ENCODE measurements around the gene TDP1. TPM values are rescaled to one million over a fixed set of nuclear protein-coding genes. Genes with fewer than 3 reads are reported as not detected.

Gene TDP1
- total RNA-seq, 1 experiment from 2014 or later = 42.9 TPM

DNA sequence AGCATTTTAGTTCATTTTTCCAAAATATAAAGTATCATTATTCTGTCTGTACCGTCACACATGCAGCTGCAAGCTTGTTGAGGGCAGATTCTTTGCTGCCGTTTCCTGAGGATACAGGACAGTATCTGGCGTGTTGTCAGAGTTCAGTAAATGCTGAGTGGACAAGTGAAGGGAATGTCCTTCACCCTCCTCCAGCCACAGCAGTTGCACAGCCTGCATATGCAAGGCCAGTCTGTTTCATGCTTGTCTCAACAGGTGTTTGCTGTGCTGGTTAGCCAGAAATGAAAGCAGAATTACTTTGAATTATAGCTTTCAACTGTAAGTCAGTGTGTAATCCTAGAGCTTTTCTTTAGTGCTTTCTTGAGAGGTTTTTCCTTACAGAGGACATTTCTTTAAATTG lies 36.5 kb downstream of the TDP1 start:
- Histone ChIP-seq H3K79me2 (ENCODE audit: low read length) (no peaks in the 10 kb centered on the region), H3K4me3 (ENCODE audit: low read length) (no peak overlapping the region), H3K9me3 (ENCODE audit: low read length) (no peaks in the 10 kb centered on the region), H3F3A (ENCODE audit: low read length, unreplicated experiment) (no peaks in the 10 kb centered on the region), H3K27ac (ENCODE audit: low read length) (no peak overlapping the region), H2AFZ (ENCODE audit: low read length) (no peak overlapping the region), H4K20me1 (ENCODE audit: low read length) (no peaks in the 10 kb centered on the region), H3K4me2 (ENCODE audit: low read length) (no peak overlapping the region), H3K9ac (ENCODE audit: low read length) (no peak overlapping the region), H3K27me3 (ENCODE audit: low read length) (no peaks in the 10 kb centered on the region), H3K4me1 (ENCODE audit: insufficient read depth, low read length) (no peaks in the 10 kb centered on the region), H3K9me2 (replicated peaks; ENCODE audit: low read length) (no peaks in the 10 kb centered on the region), H3K36me3 (ENCODE audit: low read depth, low read length) (peaks cover 70% of the 10 kb centered on the region)
- intact Hi-C loops (cut with micrococcal nuclease) = no loop called here
- ChIA-PET CTCF (no interaction called here), POLR2A (ENCODE audit: unreplicated experiment) (no interaction called here)
- BruUV-seq (replicated peaks) = no TSS peak
- TF ChIP-seq, protein P1, sequence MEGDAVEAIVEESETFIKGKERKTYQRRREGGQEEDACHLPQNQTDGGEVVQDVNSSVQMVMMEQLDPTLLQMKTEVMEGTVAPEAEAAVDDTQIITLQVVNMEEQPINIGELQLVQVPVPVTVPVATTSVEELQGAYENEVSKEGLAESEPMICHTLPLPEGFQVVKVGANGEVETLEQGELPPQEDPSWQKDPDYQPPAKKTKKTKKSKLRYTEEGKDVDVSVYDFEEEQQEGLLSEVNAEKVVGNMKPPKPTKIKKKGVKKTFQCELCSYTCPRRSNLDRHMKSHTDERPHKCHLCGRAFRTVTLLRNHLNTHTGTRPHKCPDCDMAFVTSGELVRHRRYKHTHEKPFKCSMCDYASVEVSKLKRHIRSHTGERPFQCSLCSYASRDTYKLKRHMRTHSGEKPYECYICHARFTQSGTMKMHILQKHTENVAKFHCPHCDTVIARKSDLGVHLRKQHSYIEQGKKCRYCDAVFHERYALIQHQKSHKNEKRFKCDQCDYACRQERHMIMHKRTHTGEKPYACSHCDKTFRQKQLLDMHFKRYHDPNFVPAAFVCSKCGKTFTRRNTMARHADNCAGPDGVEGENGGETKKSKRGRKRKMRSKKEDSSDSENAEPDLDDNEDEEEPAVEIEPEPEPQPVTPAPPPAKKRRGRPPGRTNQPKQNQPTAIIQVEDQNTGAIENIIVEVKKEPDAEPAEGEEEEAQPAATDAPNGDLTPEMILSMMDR (conservative IDR thresholded peaks at IDR 0.05; ENCODE audit: low read depth, low read length) = no peak
- TF ChIP-seq EZH2 (IDR thresholded peaks at IDR 0.05; ENCODE audit: low read length, unreplicated experiment) = no peak
- no peak for TF ChIP-seq EZH2phosphoT487 (IDR thresholded peaks at IDR 0.05; ENCODE audit: borderline replicate concordance, low read length)
- ATAC-seq (no peak), DNase-seq (no peak)

DNA sequence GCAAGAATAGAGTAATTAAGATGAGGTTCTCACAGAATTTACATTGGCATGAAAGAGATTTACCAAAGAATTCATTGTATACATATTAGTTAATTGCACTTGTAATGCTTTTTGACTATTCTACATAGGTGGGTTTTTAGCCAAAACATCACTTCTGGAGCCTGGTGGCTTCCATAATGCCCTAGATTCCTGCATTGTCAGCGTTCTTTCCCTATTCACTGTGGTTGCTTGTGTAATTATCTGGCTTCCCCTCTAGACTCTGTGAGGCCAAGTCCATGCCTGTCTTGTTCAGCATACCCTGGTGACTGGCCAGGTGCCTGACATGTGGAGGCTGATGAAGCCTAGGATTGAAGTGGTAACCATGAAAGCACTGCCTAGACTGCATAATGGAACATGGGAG lies 41.2 kb downstream of the TDP1 start:
- no peaks in the 10 kb centered on the region for H3K9me3 ChIP-seq (ENCODE audit: low read length)
- no peak overlapping the region for H3K4me3 ChIP-seq (ENCODE audit: low read length)
- no peaks in the 10 kb centered on the region for H3F3A ChIP-seq (ENCODE audit: low read length, unreplicated experiment)
- ATAC-seq (no peak), DNase-seq (no peak)
- ChIA-PET CTCF (no interaction called here), POLR2A (ENCODE audit: unreplicated experiment) (no interaction called here)
- no peak overlapping the region for H3K27ac ChIP-seq (ENCODE audit: low read length)
- H3K4me1 ChIP-seq (ENCODE audit: insufficient read depth, low read length) = no peaks in the 10 kb centered on the region
- no peak overlapping the region for H3K9ac ChIP-seq (ENCODE audit: low read length)
- no peak overlapping the region for H2AFZ ChIP-seq (ENCODE audit: low read length)
- peaks cover 51% of the 10 kb centered on the region for H3K36me3 ChIP-seq (ENCODE audit: low read depth, low read length)
- BruUV-seq (replicated peaks) = no TSS peak
- no peaks in the 10 kb centered on the region for H3K9me2 ChIP-seq (replicated peaks; ENCODE audit: low read length)
- H4K20me1 ChIP-seq (ENCODE audit: low read length) = no peaks in the 10 kb centered on the region
- no peaks in the 10 kb centered on the region for H3K27me3 ChIP-seq (ENCODE audit: low read length)
- TF ChIP-seq, protein P1 (conservative IDR thresholded peaks at IDR 0.05; ENCODE audit: low read depth, low read length) = no peak
- TF ChIP-seq EZH2phosphoT487 (IDR thresholded peaks at IDR 0.05; ENCODE audit: borderline replicate concordance, low read length) (no peak), EZH2 (IDR thresholded peaks at IDR 0.05; ENCODE audit: low read length, unreplicated experiment) (no peak)
- no peaks in the 10 kb centered on the region for H3K79me2 ChIP-seq (ENCODE audit: low read length)
- H3K4me2 ChIP-seq (ENCODE audit: low read length) = no peak overlapping the region
- intact Hi-C loops (cut with micrococcal nuclease) = no loop called here

DNA sequence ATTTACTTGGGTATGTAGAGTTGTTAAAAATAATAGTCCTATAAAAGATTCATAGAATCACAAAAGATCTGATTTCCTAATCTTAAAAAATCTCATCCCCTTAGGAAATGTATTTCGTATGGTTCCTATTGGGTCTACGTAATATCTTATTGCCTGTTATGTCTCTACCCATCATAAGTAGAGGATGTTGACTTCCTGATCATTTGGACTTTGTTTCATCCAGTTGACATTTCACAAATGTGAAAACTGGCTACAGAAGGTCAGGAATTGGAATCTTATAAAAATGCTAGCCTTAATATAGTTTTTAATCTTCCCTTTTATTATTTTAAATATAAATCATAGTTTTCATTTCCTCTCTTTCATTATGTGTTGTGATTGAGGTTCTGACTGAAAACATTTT lies 45.2 kb downstream of the TDP1 start:
- BruUV-seq (replicated peaks) = no TSS peak
- Histone ChIP-seq H3K36me3 (ENCODE audit: low read depth, low read length) (peaks cover 17% of the 10 kb centered on the region), H3K27me3 (ENCODE audit: low read length) (no peaks in the 10 kb centered on the region), H3F3A (ENCODE audit: low read length, unreplicated experiment) (no peaks in the 10 kb centered on the region), H3K9ac (ENCODE audit: low read length) (no peak overlapping the region), H3K4me2 (ENCODE audit: low read length) (no peak overlapping the region), H2AFZ (ENCODE audit: low read length) (no peak overlapping the region), H3K9me3 (ENCODE audit: low read length) (no peaks in the 10 kb centered on the region), H3K9me2 (replicated peaks; ENCODE audit: low read length) (no peaks in the 10 kb centered on the region), H3K79me2 (ENCODE audit: low read length) (no peaks in the 10 kb centered on the region), H4K20me1 (ENCODE audit: low read length) (no peaks in the 10 kb centered on the region), H3K27ac (ENCODE audit: low read length) (no peak overlapping the region), H3K4me1 (ENCODE audit: insufficient read depth, low read length) (no peaks in the 10 kb centered on the region), H3K4me3 (ENCODE audit: low read length) (no peak overlapping the region)
- TF ChIP-seq, protein P1 (conservative IDR thresholded peaks at IDR 0.05; ENCODE audit: low read depth, low read length) = no peak
- TF ChIP-seq EZH2 (IDR thresholded peaks at IDR 0.05; ENCODE audit: low read length, unreplicated experiment) (no peak), EZH2phosphoT487 (IDR thresholded peaks at IDR 0.05; ENCODE audit: borderline replicate concordance, low read length) (no peak)
- ChIA-PET CTCF (no interaction called here), POLR2A (ENCODE audit: unreplicated experiment) (no interaction called here)
- intact Hi-C loops (cut with micrococcal nuclease) = no loop called here
- ATAC-seq (no peak), DNase-seq (no peak)

Data from PC-3 (cell line).